GM19324 (cell line): ENCODE measurements around the gene CUBN.

ENCODE experiments used
- ATAC-seq: cut with Tn5 transposase; IDR thresholded peaks from one replicate; pipeline ENCODE4 v1.9.1; 2021; ENCODE audit warnings: mild to moderate bottlenecking, moderate library complexity; ENCODE audit not compliant: unreplicated experiment, low FRiP score

The CUBN gene

GRCh38 chr10:17129741-17130140, at the start of gene CUBN:
TSS of gene CUBN (minus strand) at chr10:17129811. CDS start at chr10:17129765, 46 bp downstream.
- no peak for ATAC-seq

- ATAC-seq: no peak
Observed at GRCh38 chr10:17179002-17179401, 49.4 kb upstream of the CUBN start.

- ATAC-seq: no peak
Observed at GRCh38 chr10:17178006-17178405, 48.4 kb upstream of the CUBN start.

- ATAC-seq: no peak
Observed at GRCh38 chr10:17177014-17177413, 47.4 kb upstream of the CUBN start.

GRCh38 chr10:17176091-17176490, 46.5 kb upstream of the CUBN start:
- ATAC-seq: no peak

GRCh38 chr10:17175551-17175950, 45.9 kb upstream of the CUBN start:
- ATAC-seq: no peak

GRCh38 chr10:17174626-17175025, 45.0 kb upstream of the CUBN start:
- ATAC-seq: no peak

GRCh38 chr10:17171141-17171641, 41.6 kb upstream of the CUBN start:
- ATAC-seq: no peak

- no peak for ATAC-seq
Observed at GRCh38 chr10:17169803-17170202, 40.2 kb upstream of the CUBN start.

- no peak for ATAC-seq
Observed at GRCh38 chr10:17166699-17167098, 37.1 kb upstream of the CUBN start.

- ATAC-seq: no peak
Observed at GRCh38 chr10:17162828-17163227, 33.2 kb upstream of the CUBN start.

- ATAC-seq: no peak
Observed at GRCh38 chr10:17161775-17162174, 32.2 kb upstream of the CUBN start.

GRCh38 chr10:17157024-17157423, 27.4 kb upstream of the CUBN start:
- ATAC-seq: no peak

GRCh38 chr10:17155826-17156225, 26.2 kb upstream of the CUBN start:
- no peak for ATAC-seq

- ATAC-seq: no peak
Observed at GRCh38 chr10:17154116-17154515, 24.5 kb upstream of the CUBN start.

GRCh38 chr10:17153321-17153720, 23.7 kb upstream of the CUBN start:
- no peak for ATAC-seq

GRCh38 chr10:17151716-17152115, 22.1 kb upstream of the CUBN start:
- ATAC-seq: no peak

GRCh38 chr10:17147884-17148489, 18.4 kb upstream of the CUBN start:
- no peak for ATAC-seq

- no peak for ATAC-seq
Observed at GRCh38 chr10:17146892-17147291, 17.3 kb upstream of the CUBN start.

- no peak for ATAC-seq
Observed at GRCh38 chr10:17145239-17145638, 15.6 kb upstream of the CUBN start.

GRCh38 chr10:17144757-17145156, 15.1 kb upstream of the CUBN start:
- ATAC-seq: no peak

GRCh38 chr10:17144032-17144431, 14.4 kb upstream of the CUBN start:
- ATAC-seq: no peak
